ENCODE results near the gene CD151.

Gene CD151

GRCh38 chr11:796565-797295 lies 36.0 kb upstream of the CD151 start:
- DNase-seq (ENCODE audit: low read depth in 2 of 3, low spot score in 2 of 3): no peak

- peak in 2 of 3 experiments; percentile 68 for DNase-seq (ENCODE audit: low read depth in 2 of 3, low spot score in 2 of 3)
Observed at GRCh38 chr11:797296-798092, 35.3 kb upstream of the CD151 start.

DNA sequence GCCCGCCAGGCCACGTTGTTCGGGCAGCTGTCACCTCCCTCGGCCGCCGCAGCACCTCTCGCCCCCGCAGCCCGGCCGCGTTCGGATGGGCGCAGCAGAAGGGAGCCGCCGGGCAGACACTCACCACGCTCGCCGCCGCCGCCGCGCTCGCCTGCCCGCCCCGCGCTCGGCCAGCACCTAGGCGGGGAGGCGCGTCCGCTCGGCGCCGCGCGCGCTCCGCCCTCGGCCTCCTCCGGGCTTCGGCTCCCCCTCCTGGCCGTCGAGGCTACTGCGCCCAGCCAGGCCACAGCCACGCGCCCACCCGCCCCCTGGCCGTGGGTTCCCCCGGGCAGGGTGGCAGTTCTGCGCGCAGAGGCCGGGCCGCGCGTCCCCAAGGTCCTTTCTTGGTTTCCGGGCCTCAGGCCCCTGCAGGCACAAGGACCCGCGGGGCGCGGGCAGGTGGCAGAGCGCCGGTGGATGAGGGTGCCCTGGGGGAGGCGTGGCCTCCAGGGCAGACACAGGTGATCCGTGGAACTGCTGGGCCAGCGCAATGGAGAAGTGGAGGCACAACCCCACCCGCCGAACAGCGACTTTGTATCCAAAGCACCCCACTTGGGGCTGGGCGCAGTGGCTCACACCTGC lies 34.5 kb upstream of the CD151 start, which contains the start of gene SLC25A22:
TSS of gene SLC25A22 (minus strand) at position 189 of the 621 bp plus-strand sequence. CDS start 3,275 bp downstream, outside the sequence.
- peak; percentile 55 to 92 (median 70) for DNase-seq (ENCODE audit: low read depth in 2 of 3, low spot score in 2 of 3)

- DNase-seq (ENCODE audit: low read depth in 2 of 3, low spot score in 2 of 3): no peak
Observed at GRCh38 chr11:799641-800316, 33.0 kb upstream of the CD151 start.

- no peak for DNase-seq (ENCODE audit: low read depth in 2 of 3, low spot score in 2 of 3)
Observed at GRCh38 chr11:800473-800872, 32.3 kb upstream of the CD151 start.

GRCh38 chr11:801097-801780 lies 31.5 kb upstream of the CD151 start:
- no peak for DNase-seq (ENCODE audit: low read depth in 2 of 3, low spot score in 2 of 3)

DNA sequence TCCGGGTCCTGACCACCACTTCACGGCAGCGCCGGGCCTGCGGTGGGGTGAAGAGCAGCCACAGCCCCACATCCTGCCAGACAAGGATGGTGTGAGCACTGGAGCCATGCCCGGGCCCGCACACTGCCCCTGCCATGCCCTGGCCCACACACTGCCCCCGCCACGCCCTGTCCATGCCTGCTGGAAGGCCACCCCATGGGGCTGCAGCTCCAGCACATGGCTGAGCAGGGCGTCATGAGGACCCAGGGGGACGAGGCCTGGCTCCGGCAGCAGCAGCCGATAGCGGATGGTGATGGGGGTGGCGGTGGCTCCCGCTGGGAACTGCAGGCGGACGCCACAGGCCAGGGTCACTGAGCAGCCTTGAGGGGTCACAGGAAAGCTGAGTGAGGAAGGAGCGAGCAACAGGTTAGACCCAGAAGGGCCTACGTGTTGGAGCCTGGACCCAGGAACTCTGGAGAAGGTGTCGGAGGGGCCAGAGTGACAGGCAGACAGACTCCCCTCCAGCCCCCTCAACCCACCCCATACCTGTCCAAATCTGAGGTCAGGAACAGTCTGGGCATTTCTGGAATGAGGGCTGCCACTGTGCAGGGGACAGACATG lies 30.6 kb upstream of the CD151 start:
- no peak for DNase-seq (ENCODE audit: low read depth in 2 of 3, low spot score in 2 of 3)

GRCh38 chr11:802693-803466 lies 29.9 kb upstream of the CD151 start:
- no peak for DNase-seq (ENCODE audit: low read depth in 2 of 3, low spot score in 2 of 3)

GRCh38 chr11:803467-803742 lies 29.3 kb upstream of the CD151 start:
- no peak for DNase-seq (ENCODE audit: low read depth in 2 of 3, low spot score in 2 of 3)

DNA sequence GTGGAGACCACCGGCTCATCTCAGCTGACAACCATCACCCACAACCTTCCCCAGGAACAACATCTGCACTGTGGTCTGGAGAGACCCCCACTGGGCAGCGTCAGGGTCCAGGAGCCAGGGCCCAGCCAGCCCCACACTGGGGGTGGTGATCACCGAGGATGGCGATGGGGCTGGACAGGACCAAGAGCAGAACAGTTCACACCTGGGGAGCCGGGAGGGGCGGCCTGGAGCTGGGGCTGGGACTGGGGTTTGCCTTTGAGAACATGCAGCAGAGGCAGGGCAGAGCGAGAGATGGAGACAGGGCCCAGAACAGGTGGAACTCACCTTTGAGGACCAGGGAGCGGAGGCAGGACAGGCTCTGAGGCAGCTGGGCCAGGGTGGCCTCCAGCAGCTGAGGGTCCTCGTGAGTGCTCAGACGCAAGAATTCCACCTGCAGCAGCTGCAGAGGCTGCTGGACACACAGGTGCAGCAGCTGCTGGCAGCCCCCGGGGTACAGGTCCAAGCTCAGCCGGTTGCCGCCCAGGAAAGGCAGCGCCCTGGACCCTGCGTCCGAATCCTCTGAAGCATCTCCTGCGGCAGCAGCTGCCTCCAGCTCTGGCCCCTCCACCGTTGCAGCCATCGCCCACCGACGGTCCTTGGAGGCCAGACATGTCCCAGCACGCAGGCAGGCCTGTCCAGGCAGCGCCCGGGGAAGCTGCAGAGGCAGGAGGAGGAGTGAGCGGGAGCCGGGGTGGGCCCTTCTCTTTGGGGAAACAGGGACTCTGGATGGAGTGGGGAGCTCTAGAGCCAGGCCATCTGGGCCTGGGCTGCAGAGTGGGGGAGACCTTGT lies 28.8 kb upstream of the CD151 start:
- no peak for DNase-seq (ENCODE audit: low read depth in 2 of 3, low spot score in 2 of 3)

- DNase-seq (ENCODE audit: low read depth in 2 of 3, low spot score in 2 of 3): no peak
Observed at GRCh38 chr11:804599-804964, 28.2 kb upstream of the CD151 start.

DNA sequence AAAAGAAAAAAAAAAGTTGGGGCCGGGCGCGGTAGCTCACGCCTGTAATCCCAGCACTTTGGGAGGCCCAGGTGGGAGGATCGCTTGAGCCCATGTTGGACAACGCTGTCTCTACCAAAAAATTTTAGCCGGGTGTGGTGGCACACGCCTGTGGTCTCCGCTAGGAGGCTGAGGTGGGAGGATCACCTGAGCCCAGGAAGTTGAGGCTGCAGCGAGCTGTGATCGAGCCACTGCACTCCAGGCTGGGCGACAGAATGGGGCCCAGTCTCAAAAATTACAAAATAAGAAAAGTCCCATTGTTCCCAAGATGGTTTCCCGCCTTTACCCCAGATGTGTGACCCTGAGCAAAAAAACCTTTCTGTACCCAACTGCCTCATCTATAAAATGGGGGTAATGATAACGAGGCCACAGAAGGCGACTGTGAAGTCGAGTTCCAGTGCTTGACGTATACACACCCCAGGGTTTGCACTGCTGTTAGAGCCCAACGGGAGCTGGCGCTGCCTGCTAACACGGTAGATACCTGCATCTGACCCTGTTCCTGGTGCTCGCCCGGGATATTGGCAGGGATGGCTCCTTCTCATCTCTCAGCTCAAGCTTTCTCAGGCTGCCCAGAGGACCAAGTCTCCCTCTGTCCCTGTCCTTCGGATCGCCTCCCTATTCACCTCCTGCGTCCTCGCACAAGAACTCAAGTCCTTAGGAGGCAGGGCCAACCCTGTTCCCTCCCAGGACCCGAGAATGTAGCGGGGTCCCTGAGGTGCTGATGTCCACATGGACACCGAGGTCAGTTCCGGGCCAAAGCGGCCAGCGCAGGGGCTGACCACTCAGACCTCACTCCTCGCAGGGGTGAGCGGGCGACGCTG lies 24.1 kb upstream of the CD151 start:
- DNase-seq (ENCODE audit: low read depth in 2 of 3, low spot score in 2 of 3): no peak

DNA sequence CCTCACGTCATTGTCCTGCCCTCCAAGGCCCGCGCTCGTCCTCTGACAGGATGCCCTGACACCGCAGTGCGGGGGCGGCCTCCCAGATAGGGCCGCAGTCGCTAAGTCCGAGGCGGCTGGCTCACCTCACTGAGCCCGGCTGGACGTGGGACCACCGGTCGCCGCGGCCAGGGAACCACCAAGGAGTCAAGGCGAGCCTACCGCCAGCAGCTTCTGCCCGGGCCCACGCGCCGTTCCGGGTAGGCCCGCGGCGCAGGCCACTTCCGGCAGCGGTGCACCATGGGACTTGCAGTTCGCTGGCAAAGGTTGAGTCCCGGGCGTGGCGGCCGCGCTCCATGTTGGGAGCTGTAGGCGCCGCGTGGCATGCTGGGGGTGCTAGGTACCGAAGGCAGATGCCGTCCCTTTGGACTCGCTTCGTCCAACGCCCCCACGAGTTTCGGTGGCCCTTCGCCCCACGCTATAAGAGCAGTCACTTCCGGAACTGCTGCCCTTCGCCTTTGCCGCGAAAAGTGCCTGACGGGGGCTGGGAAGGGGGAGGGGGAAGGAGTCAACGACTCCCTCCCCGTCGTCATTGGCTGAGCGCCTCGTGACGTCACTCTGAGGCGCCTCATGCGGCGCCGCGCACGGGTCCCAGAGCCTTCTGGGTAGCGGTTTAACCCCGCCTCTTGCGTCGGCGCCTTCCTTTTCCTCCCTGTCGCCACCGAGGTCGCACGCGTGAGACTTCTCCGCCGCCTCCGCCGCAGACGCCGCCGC lies 23.3 kb upstream of the CD151 start, which contains the start of gene RPLP2:
TSS of gene RPLP2 (plus strand) at position 681 of the 753 bp plus-strand sequence. CDS start 268 bp downstream, outside the sequence.
- DNase-seq (ENCODE audit: low read depth in 2 of 3, low spot score in 2 of 3): peak; percentile 97

DNA sequence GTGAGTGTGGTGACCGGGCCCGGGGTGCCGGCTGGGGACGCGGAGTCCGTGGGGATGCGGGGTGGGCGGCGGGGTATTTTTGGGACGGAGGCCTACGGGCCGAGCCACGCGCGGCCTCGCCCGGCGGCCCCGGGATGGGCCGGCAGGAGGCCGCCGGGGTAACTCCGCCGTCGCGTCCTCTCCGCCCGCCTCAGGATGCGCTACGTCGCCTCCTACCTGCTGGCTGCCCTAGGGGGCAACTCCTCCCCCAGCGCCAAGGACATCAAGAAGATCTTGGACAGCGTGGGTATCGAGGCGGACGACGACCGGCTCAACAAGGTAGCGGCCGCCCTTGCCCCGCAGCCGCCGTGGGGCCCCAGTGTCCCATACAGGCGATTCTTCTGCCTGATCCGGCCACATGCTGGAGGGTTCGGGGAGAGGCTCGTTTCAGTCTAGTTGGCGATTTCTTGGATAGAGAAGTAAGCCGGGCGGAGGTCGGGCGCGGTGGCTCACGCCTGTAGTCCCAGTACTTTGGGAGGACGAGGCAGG lies 22.6 kb upstream of the CD151 start:
- no peak for DNase-seq (ENCODE audit: low read depth in 2 of 3, low spot score in 2 of 3)

DNA sequence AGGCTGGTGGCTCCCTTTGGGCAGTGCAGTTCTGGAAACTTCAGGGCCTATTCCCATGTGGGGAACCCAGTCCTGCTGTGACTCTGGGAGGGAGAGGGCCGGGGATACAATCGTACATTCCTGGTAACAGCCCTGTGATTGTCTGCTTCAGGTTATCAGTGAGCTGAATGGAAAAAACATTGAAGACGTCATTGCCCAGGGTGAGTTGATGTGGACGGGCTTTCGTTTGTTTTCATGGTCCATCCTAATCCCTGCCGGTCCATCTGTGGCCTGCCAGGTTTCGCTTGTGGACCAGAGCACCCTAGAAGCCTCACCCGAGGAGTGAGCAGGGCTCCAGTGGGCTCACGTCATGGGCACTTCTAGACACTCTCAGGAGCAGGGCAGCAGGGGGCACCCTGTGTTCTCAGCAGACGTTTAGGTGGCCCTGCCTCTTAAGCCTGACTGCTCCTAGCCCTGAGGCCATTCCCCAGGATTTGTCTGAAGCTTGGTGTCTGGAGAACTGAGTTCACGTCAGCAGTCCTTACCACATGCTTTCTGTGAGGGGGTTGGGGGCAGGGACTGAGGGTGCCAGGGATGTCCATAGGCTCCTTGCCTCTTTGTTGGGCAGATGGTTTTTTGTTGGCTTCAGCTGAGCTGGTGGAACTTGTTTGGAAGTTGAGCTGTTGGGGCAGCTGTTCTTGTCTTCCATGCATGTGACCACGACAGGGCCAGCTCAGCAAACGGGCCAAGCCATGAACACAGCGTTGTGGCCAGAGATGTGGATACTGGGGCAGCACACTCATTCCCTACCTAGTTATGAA lies 21.1 kb upstream of the CD151 start:
- no peak for DNase-seq (ENCODE audit: low read depth in 2 of 3, low spot score in 2 of 3)

GRCh38 chr11:812390-812789 lies 20.4 kb upstream of the CD151 start:
- DNase-seq (ENCODE audit: low read depth in 2 of 3, low spot score in 2 of 3): no peak

Measured in activated CD8-positive, alpha-beta memory T cell treated with anti-CD3 and anti-CD28 coated beads for 48 hours (primary cell).